DOHH2 (cell line): Measurements from ENCODE around the gene DGAT2L6.

Experiments
- CTCF ChIP-seq: fragments of 200-600 bp; sonication (generic); IDR thresholded peaks from one replicate; pipeline ENCODE4 v1.5.1; 2014; ENCODE audit warnings: antibody characterized with exemption, mild to moderate bottlenecking, low read depth, low read length; ENCODE audit not compliant: poor library complexity, severe bottlenecking
- EZH2phosphoT487 ChIP-seq: fragments of 200-600 bp; sonication (generic); IDR thresholded peaks from 2 replicates; pipeline ENCODE4 v1.6.1; 2017; ENCODE audit warnings: borderline replicate concordance, mild to moderate bottlenecking, antibody characterized with exemption, low read length, moderate library complexity, mixed read lengths

GRCh38 chrX:70175338-70175737 is 1.9 kb upstream of the DGAT2L6 start:
- TF ChIP-seq CTCF = no peak
- TF ChIP-seq EZH2phosphoT487 = no peak
